Parathyroid adenoma (tissue), 2 donors: ENCODE measurements around the gene AMOTL1.

Experiments
- H2AFZ ChIP-seq: fragments of 300-600 bp; sonication (generic); one replicate; pipeline ENCODE4 v1.7.0; 2017; ENCODE audit warnings: antibody characterized with exemption, mild to moderate bottlenecking
- H3K27ac ChIP-seq: fragments of 300-600 bp; sonication (generic); one replicate; pipeline ENCODE4 v1.7.0; 2017
- H3K27me3 ChIP-seq: fragments of 300-600 bp; sonication (generic); one replicate; pipeline ENCODE4 v1.7.0; 2017; ENCODE audit warnings: low read length; ENCODE audit not compliant: control insufficient read depth, insufficient read depth
- H3K36me3 ChIP-seq: fragments of 300-600 bp; sonication (generic); one replicate; pipeline ENCODE4 v1.7.0; 2017; ENCODE audit warnings: low read length; ENCODE audit not compliant: control insufficient read depth, insufficient read depth
- H3K4me1 ChIP-seq: fragments of 300-600 bp; sonication (generic); one replicate; pipeline ENCODE4 v1.7.0; 2017; ENCODE audit warnings: control low read depth
- H3K4me2 ChIP-seq: fragments of 300-600 bp; sonication (generic); one replicate; pipeline ENCODE4 v1.7.0; 2017; ENCODE audit warnings: low read length
- H3K4me3 ChIP-seq: fragments of 300-600 bp; sonication (generic); one replicate; pipeline ENCODE4 v1.7.0; 2017; ENCODE audit warnings: low read depth, low read length
- H3K79me2 ChIP-seq: fragments of 300-600 bp; sonication (generic); one replicate; pipeline ENCODE4 v1.7.0; 2017; ENCODE audit warnings: control low read depth
- H3K9ac ChIP-seq: fragments of 300-600 bp; sonication (generic); one replicate; pipeline ENCODE4 v1.7.0; 2017; ENCODE audit warnings: mild to moderate bottlenecking
- H3K9me3 ChIP-seq: fragments of 300-600 bp; sonication (generic); one replicate; pipeline ENCODE4 v1.7.0; 2017; ENCODE audit warnings: low read length; ENCODE audit not compliant: control insufficient read depth
- TF ChIP-seq, protein P1 (sequence below): fragments of 300-600 bp; sonication (generic); IDR thresholded peaks from one replicate; pipeline ENCODE4 v1.7.0; 2017; ENCODE audit warnings: antibody characterized with exemption, mild to moderate bottlenecking
- donor health status: primary hyperparathyroidism.

AMOTL1 gene

GRCh38 chr11:94731880-94732601 is 36.1 kb upstream of the AMOTL1 start:
- Histone ChIP-seq H3K9me3 (no peaks in the 10 kb centered on the region), H3K4me1 (no peaks in the 10 kb centered on the region), H3K4me3 (no peak overlapping the region), H3K27ac (peak overlapping the region; percentile 81), H3K36me3 (no peaks in the 10 kb centered on the region), H3K9ac (no peak overlapping the region), H3K79me2 (no peaks in the 10 kb centered on the region), H3K27me3 (no peaks in the 10 kb centered on the region), H2AFZ (no peak overlapping the region), H3K4me2 (no peak overlapping the region)
- TF ChIP-seq, protein P1, sequence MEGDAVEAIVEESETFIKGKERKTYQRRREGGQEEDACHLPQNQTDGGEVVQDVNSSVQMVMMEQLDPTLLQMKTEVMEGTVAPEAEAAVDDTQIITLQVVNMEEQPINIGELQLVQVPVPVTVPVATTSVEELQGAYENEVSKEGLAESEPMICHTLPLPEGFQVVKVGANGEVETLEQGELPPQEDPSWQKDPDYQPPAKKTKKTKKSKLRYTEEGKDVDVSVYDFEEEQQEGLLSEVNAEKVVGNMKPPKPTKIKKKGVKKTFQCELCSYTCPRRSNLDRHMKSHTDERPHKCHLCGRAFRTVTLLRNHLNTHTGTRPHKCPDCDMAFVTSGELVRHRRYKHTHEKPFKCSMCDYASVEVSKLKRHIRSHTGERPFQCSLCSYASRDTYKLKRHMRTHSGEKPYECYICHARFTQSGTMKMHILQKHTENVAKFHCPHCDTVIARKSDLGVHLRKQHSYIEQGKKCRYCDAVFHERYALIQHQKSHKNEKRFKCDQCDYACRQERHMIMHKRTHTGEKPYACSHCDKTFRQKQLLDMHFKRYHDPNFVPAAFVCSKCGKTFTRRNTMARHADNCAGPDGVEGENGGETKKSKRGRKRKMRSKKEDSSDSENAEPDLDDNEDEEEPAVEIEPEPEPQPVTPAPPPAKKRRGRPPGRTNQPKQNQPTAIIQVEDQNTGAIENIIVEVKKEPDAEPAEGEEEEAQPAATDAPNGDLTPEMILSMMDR, result no peak

- Histone ChIP-seq H3K9ac (no peak overlapping the region), H3K27ac (peak overlapping the region; percentile 81), H3K4me3 (no peak overlapping the region), H3K9me3 (no peaks in the 10 kb centered on the region), H3K4me2 (no peak overlapping the region), H3K27me3 (no peaks in the 10 kb centered on the region), H2AFZ (no peak overlapping the region), H3K4me1 (no peaks in the 10 kb centered on the region), H3K79me2 (no peaks in the 10 kb centered on the region), H3K36me3 (no peaks in the 10 kb centered on the region)
- TF ChIP-seq, protein P1, result no peak
These were observed 35.4 kb upstream of the AMOTL1 start for GRCh38 chr11:94732617-94733281.

DNA sequence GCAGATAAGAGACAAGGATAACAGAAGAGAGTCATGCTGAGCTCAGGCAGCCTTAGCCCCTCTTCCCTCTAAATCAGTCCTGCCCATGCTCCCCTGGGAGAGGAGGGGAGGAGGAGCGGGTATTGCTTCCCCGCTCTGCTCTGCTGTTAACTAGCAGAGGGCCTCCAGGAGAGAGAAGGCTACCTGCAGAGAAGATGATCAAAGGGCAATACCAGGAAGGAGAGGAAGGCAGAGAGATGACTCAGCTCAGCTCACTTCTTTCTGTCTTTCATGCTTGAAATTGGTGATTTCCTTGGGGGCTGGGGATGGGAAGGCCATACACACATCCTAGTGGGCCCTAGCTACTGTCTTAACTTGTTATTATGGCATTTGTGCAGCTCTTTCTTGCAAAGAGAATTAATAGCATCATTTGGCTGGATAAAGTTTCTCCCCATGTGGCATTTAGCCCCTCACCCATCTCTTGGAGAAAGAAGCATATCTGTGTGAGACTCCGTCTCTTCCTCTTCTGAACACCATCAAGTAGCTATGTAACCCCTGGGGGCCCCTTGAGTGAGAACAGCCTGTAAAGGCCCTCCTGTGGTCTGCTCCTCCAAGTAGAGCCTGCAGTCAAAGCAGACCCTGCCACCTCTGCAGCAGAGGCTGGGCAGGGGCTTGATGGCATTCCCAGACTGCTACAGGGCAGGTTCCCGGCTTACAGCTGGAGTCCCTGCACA is 33.4 kb upstream of the AMOTL1 start:
- Histone ChIP-seq H3K27me3 (no peaks in the 10 kb centered on the region), H3K27ac (peak overlapping the region; percentile 47), H3K79me2 (no peaks in the 10 kb centered on the region), H3K36me3 (no peaks in the 10 kb centered on the region), H2AFZ (no peak overlapping the region), H3K9me3 (no peaks in the 10 kb centered on the region), H3K9ac (no peak overlapping the region), H3K4me3 (no peak overlapping the region), H3K4me2 (no peak overlapping the region), H3K4me1 (no peaks in the 10 kb centered on the region)
- TF ChIP-seq, protein P1, result no peak

- TF ChIP-seq, protein P1, result no peak
- Histone ChIP-seq H3K4me1 (no peaks in the 10 kb centered on the region), H3K9ac (no peak overlapping the region), H3K36me3 (no peaks in the 10 kb centered on the region), H2AFZ (no peak overlapping the region), H3K79me2 (no peaks in the 10 kb centered on the region), H3K27me3 (no peaks in the 10 kb centered on the region), H3K27ac (no peak overlapping the region), H3K9me3 (no peaks in the 10 kb centered on the region), H3K4me3 (no peak overlapping the region), H3K4me2 (no peak overlapping the region)
These were observed 32.2 kb upstream of the AMOTL1 start for GRCh38 chr11:94735907-94736306.
